ENCODE measurements around the gene PDE4D. TPM values are rescaled to one million over a fixed set of nuclear protein-coding genes. Genes with fewer than 3 reads are reported as not detected.

PDE4D gene
- total RNA-seq, 1 donor from 2014 or later, result 2.3 TPM

GRCh38 chr5:59140133-59140532 lies 753.4 kb downstream of the PDE4D start:
- no peaks in the 10 kb centered on the region for H3K9me3 ChIP-seq (ENCODE audit: low read depth)
- Mint-ChIP-seq H3K4me1 (peaks cover 22% of the 10 kb centered on the region), H3K27ac (no peak overlapping the region), H3K4me3 (no peak overlapping the region), H3K36me3 (no peaks in the 10 kb centered on the region), H3K27me3 (ENCODE audit: insufficient read depth, low read depth) (peaks cover 3% of the 10 kb centered on the region), H3K9me3 (no peaks in the 10 kb centered on the region)
- H3K4me1 ChIP-seq, result peaks cover 10% of the 10 kb centered on the region
- H3K4me2 ChIP-seq, result no peak overlapping the region
- no peak overlapping the region for H3K27ac ChIP-seq
- H3F3A ChIP-seq (ENCODE audit: low read depth), result no peaks in the 10 kb centered on the region
- H3K9ac ChIP-seq, result no peak overlapping the region
- H3K27me3 ChIP-seq, result no peaks in the 10 kb centered on the region
- no peak for DNase-seq (ENCODE audit: low spot score)
- TF ChIP-seq EZH2phosphoT487 (IDR thresholded peaks at IDR 0.05) (no peak), CTCF (IDR thresholded peaks at IDR 0.05) (no peak), EZH2 (IDR thresholded peaks at IDR 0.05) (no peak)
- no peak overlapping the region for H2AFZ ChIP-seq (replicated peaks)
- H4K20me1 ChIP-seq (ENCODE audit: low read depth), result no peaks in the 10 kb centered on the region
- no peaks in the 10 kb centered on the region for H3K36me3 ChIP-seq
- H3K4me3 ChIP-seq, result no peak overlapping the region
- no peaks in the 10 kb centered on the region for H3K79me2 ChIP-seq (ENCODE audit: low read depth)

- no peak overlapping the region for H3K4me3 ChIP-seq
- H3F3A ChIP-seq (ENCODE audit: low read depth), result no peaks in the 10 kb centered on the region
- H3K9me3 Mint-ChIP-seq, result no peaks in the 10 kb centered on the region
- H3K79me2 ChIP-seq (ENCODE audit: low read depth), result no peaks in the 10 kb centered on the region
- H3K4me1 ChIP-seq, result peaks cover 10% of the 10 kb centered on the region
- no peak overlapping the region for H2AFZ ChIP-seq (replicated peaks)
- peaks cover 22% of the 10 kb centered on the region for H3K4me1 Mint-ChIP-seq
- TF ChIP-seq CTCF (IDR thresholded peaks at IDR 0.05) (no peak), EZH2 (IDR thresholded peaks at IDR 0.05) (no peak), EZH2phosphoT487 (IDR thresholded peaks at IDR 0.05) (no peak)
- H3K4me3 Mint-ChIP-seq, result no peak overlapping the region
- no peak overlapping the region for H3K27ac ChIP-seq
- DNase-seq (ENCODE audit: low spot score), result no peak
- no peaks in the 10 kb centered on the region for H3K27me3 ChIP-seq
- no peak overlapping the region for H3K9ac ChIP-seq
- H4K20me1 ChIP-seq (ENCODE audit: low read depth), result no peaks in the 10 kb centered on the region
- no peak overlapping the region for H3K27ac Mint-ChIP-seq
- no peaks in the 10 kb centered on the region for H3K36me3 Mint-ChIP-seq
- H3K36me3 ChIP-seq, result no peaks in the 10 kb centered on the region
- no peaks in the 10 kb centered on the region for H3K9me3 ChIP-seq (ENCODE audit: low read depth)
- no peak overlapping the region for H3K4me2 ChIP-seq
- peaks cover 3% of the 10 kb centered on the region for H3K27me3 Mint-ChIP-seq (ENCODE audit: insufficient read depth, low read depth)
These were observed 753.8 kb downstream of the PDE4D start for GRCh38 chr5:59139695-59140094.

GRCh38 chr5:59138509-59138908 lies 755.0 kb downstream of the PDE4D start:
- Histone ChIP-seq H3K9ac (no peak overlapping the region), H3K27me3 (no peaks in the 10 kb centered on the region), H2AFZ (replicated peaks) (no peak overlapping the region), H3K36me3 (no peaks in the 10 kb centered on the region), H3K4me1 (peaks cover 10% of the 10 kb centered on the region), H3K79me2 (ENCODE audit: low read depth) (no peaks in the 10 kb centered on the region), H3K9me3 (ENCODE audit: low read depth) (no peaks in the 10 kb centered on the region), H4K20me1 (ENCODE audit: low read depth) (no peaks in the 10 kb centered on the region), H3K27ac (no peak overlapping the region), H3K4me3 (no peak overlapping the region), H3F3A (ENCODE audit: low read depth) (no peaks in the 10 kb centered on the region), H3K4me2 (no peak overlapping the region)
- Mint-ChIP-seq H3K27ac (no peak overlapping the region), H3K36me3 (no peaks in the 10 kb centered on the region), H3K4me3 (no peak overlapping the region), H3K27me3 (ENCODE audit: insufficient read depth, low read depth) (peaks cover 3% of the 10 kb centered on the region), H3K4me1 (peaks cover 14% of the 10 kb centered on the region), H3K9me3 (no peaks in the 10 kb centered on the region)
- TF ChIP-seq EZH2 (IDR thresholded peaks at IDR 0.05) (no peak), EZH2phosphoT487 (IDR thresholded peaks at IDR 0.05) (no peak), CTCF (IDR thresholded peaks at IDR 0.05) (no peak)
- no peak for DNase-seq (ENCODE audit: low spot score)

Data from neural progenitor cell (in vitro differentiated cells).